MM.1S (cell line): ENCODE data around the gene RUNDC3A.

Source experiments
- DNase-seq: peaks from one replicate; pipeline ENCODE4 v3.0.0-alpha.2; 2015
- H2AFZ ChIP-seq: fragments of 300-600 bp; sonication (generic); 2 replicates; pipeline ENCODE4 v1.6.0; 2016; ENCODE audit warnings: antibody characterized with exemption, low read length
- H3F3A ChIP-seq: fragments of 300-600 bp; sonication (generic); 2 replicates; pipeline ENCODE4 v1.6.1; 2016; ENCODE audit warnings: mild to moderate bottlenecking, antibody characterized with exemption, low read length, moderate library complexity, mixed read lengths; ENCODE audit not compliant: insufficient read depth
- H3K27ac ChIP-seq: fragments of 300-600 bp; sonication (generic); 2 replicates; pipeline ENCODE4 v1.5.1; 2016; ENCODE audit warnings: mild to moderate bottlenecking, low read length
- H3K27me3 ChIP-seq: fragments of 300-600 bp; sonication (generic); replicated peaks from 2 replicates; pipeline ENCODE4 v1.6.0; 2016; ENCODE audit warnings: low read length; ENCODE audit not compliant: insufficient read depth
- H3K36me3 ChIP-seq: fragments of 300-600 bp; sonication (generic); replicated peaks from 2 replicates; pipeline ENCODE4 v1.6.1; 2016; ENCODE audit warnings: mild to moderate bottlenecking, low read length, mixed read lengths; ENCODE audit not compliant: insufficient read depth
- H3K4me1 ChIP-seq: fragments of 300-600 bp; sonication (generic); 2 replicates; pipeline ENCODE4 v1.6.1; 2016; ENCODE audit warnings: low read length, mixed read lengths
- H3K4me2 ChIP-seq: fragments of 300-600 bp; sonication (generic); 2 replicates; pipeline ENCODE4 v1.6.0; 2016; ENCODE audit warnings: low read depth, low read length
- H3K4me3 ChIP-seq: fragments of 300-600 bp; sonication (generic); 2 replicates; pipeline ENCODE4 v1.5.1; 2016; ENCODE audit warnings: low read length, mixed read lengths
- H3K79me2 ChIP-seq: fragments of 300-600 bp; sonication (generic); 2 replicates; pipeline ENCODE4 v1.6.1; 2016; ENCODE audit warnings: mixed run types, low read length, mixed read lengths
- H3K9ac ChIP-seq: fragments of 300-600 bp; sonication (generic); 2 replicates; pipeline ENCODE4 v1.6.1; 2016; ENCODE audit warnings: low read length, mixed read lengths
- H3K9me2 ChIP-seq: fragments of 300-600 bp; sonication (generic); replicated peaks from 2 replicates; pipeline ENCODE4 v1.6.1; 2016; ENCODE audit warnings: mild to moderate bottlenecking, low read length, mixed read lengths; ENCODE audit not compliant: insufficient read depth
- H3K9me3 ChIP-seq: fragments of 300-600 bp; sonication (generic); replicated peaks from 2 replicates; pipeline ENCODE4 v1.6.1; 2016; ENCODE audit warnings: mild to moderate bottlenecking, low read length, mixed read lengths; ENCODE audit not compliant: insufficient read depth
- H4K20me1 ChIP-seq: fragments of 300-600 bp; sonication (generic); 2 replicates; pipeline ENCODE4 v1.6.1; 2016; ENCODE audit warnings: mild to moderate bottlenecking, low read length, moderate library complexity, mixed read lengths; ENCODE audit not compliant: insufficient read depth
- EZH2 ChIP-seq: fragments of 300-600 bp; sonication (generic); optimal IDR thresholded peaks from 2 replicates; pipeline ENCODE3; 2017; ENCODE audit warnings: low read depth, mild to moderate bottlenecking, antibody characterized with exemption, low read length, mixed read lengths
- EZH2phosphoT487 ChIP-seq: fragments of 300-600 bp; sonication (generic); IDR thresholded peaks from 2 replicates; pipeline ENCODE4 v1.6.1; 2018; ENCODE audit warnings: antibody characterized with exemption, low read length
- TF ChIP-seq, protein P1 (sequence below): fragments of 300-600 bp; sonication (generic); IDR thresholded peaks from 2 replicates; pipeline ENCODE4 v1.5.1; 2016; ENCODE audit warnings: antibody characterized with exemption, low read length, mixed read lengths

The RUNDC3A gene

DNA sequence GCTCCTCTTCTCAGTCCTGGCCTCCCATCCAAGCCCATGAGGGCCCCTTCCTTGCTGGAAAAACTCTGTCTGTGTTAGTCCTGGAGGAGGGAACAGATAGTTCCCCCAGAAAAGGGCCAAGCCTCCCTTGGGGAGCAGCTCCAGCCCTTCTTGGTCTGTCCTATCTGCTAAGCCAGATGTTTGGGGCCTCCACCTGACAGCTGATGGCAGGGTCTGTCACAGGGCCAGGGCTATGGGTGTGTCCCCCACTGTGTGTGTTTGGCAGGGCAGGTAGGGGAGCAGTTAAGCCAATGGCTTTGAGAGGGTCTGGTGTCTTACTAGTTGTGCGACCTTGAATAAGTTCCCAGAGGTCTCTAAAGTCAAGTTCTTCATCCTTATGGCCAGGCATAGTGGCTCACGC lies 26.8 kb upstream of the RUNDC3A start:
- peaks cover 3% of the 10 kb centered on the region; the same call in 1 of the 2 replicates for H3F3A ChIP-seq
- no peak overlapping the region for H3K4me3 ChIP-seq
- no peak overlapping the region for H2AFZ ChIP-seq
- H3K36me3 ChIP-seq = no peaks in the 10 kb centered on the region
- no peaks in the 10 kb centered on the region for H4K20me1 ChIP-seq
- DNase-seq = no peak
- TF ChIP-seq, protein P1, sequence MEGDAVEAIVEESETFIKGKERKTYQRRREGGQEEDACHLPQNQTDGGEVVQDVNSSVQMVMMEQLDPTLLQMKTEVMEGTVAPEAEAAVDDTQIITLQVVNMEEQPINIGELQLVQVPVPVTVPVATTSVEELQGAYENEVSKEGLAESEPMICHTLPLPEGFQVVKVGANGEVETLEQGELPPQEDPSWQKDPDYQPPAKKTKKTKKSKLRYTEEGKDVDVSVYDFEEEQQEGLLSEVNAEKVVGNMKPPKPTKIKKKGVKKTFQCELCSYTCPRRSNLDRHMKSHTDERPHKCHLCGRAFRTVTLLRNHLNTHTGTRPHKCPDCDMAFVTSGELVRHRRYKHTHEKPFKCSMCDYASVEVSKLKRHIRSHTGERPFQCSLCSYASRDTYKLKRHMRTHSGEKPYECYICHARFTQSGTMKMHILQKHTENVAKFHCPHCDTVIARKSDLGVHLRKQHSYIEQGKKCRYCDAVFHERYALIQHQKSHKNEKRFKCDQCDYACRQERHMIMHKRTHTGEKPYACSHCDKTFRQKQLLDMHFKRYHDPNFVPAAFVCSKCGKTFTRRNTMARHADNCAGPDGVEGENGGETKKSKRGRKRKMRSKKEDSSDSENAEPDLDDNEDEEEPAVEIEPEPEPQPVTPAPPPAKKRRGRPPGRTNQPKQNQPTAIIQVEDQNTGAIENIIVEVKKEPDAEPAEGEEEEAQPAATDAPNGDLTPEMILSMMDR = no peak
- no peaks in the 10 kb centered on the region for H3K9me3 ChIP-seq
- no peaks in the 10 kb centered on the region for H3K79me2 ChIP-seq
- H3K4me1 ChIP-seq = peaks cover 14% of the 10 kb centered on the region
- H3K9ac ChIP-seq = no peak overlapping the region
- H3K9me2 ChIP-seq = no peaks in the 10 kb centered on the region
- H3K27ac ChIP-seq = no peak overlapping the region
- no peaks in the 10 kb centered on the region for H3K27me3 ChIP-seq
- H3K4me2 ChIP-seq = no peak overlapping the region

DNA sequence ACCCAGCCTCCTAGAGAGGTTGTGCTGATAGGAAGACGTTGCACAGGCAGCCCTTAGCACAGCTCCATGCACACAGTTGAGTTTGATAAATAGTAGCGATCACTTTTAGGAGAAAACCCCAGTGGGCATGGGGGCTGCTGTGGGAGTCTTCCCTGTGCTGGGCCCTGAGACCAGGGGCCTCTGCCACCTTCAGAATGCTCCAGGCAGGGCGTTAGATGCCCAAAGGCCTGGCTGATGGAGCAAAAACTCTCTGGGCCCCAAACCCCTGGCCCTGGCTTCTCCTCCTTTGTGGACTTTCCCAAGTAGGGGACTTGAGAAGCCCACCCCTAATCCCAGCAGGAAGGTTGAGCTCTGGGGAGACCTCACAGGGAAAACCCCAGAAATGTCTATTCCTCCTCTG lies 26.1 kb upstream of the RUNDC3A start:
- Histone ChIP-seq H4K20me1 (no peaks in the 10 kb centered on the region), H3K36me3 (no peaks in the 10 kb centered on the region), H3K27ac (no peak overlapping the region), H3K4me2 (no peak overlapping the region), H3K9me2 (no peaks in the 10 kb centered on the region), H3K9ac (no peak overlapping the region), H3K9me3 (no peaks in the 10 kb centered on the region), H3K27me3 (no peaks in the 10 kb centered on the region), H3K4me3 (no peak overlapping the region), H3K4me1 (peaks cover 14% of the 10 kb centered on the region), H3K79me2 (no peaks in the 10 kb centered on the region), H2AFZ (no peak overlapping the region), H3F3A (peaks cover 3% of the 10 kb centered on the region; the same call in 1 of the 2 replicates)
- no peak for DNase-seq
- TF ChIP-seq, protein P1 = no peak
- TF ChIP-seq EZH2phosphoT487 = no peak
- TF ChIP-seq EZH2 = no peak

DNA sequence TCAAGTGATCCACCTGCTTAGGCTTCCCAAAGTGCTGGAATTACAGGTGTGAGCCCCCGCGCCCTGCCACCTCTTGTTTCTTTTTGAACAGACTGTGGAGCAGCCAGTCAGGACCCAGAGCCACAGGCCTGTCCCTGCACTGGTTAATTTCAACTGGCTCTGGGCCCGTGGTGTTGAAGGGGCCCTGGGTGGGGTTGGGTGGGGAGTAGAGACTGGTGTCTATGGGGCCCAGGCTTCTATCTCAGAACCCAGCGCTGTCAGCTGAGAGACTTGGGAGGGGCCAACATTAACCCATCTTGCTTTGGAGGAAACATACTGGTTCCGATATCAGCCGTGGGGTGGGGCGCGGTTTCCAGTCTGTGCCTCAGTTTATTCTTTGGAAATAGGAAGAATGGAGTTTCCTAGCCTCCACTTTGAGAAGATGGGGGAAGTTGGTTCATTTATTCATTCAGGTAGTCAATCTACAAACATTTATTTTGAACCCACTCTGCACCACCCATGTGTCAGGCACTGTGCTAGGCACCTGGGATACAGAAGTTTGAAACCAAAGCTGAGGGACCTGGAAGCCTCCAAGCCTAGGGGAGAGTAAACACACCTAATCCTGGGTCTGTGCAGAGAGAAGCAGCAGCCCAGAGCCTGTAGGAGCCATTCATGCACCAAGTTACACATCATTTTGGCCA lies 24.9 kb upstream of the RUNDC3A start:
- Histone ChIP-seq H4K20me1 (no peaks in the 10 kb centered on the region), H3K27ac (no peak overlapping the region), H2AFZ (no peak overlapping the region), H3K9me3 (no peaks in the 10 kb centered on the region), H3K4me3 (no peak overlapping the region), H3K36me3 (no peaks in the 10 kb centered on the region), H3K4me2 (no peak overlapping the region), H3K9ac (no peak overlapping the region), H3K79me2 (no peaks in the 10 kb centered on the region), H3K9me2 (no peaks in the 10 kb centered on the region), H3F3A (peaks cover 3% of the 10 kb centered on the region; the same call in 1 of the 2 replicates), H3K27me3 (no peaks in the 10 kb centered on the region), H3K4me1 (peaks cover 14% of the 10 kb centered on the region)
- TF ChIP-seq EZH2 (no peak), EZH2phosphoT487 (no peak)
- TF ChIP-seq, protein P1 = no peak
- DNase-seq = no peak
